Activated naive CD8-positive, alpha-beta T cell treated with anti-CD3 and anti-CD28 coated beads, Interleukin-2, amount 10 ng/mL, durations not matched to agents 7 days and 5 days (primary cell): ENCODE measurements around the gene SYNPR. TPM values are rescaled to one million over a fixed set of nuclear protein-coding genes. Genes with fewer than 3 reads are reported as not detected.

ENCODE experiments used
- ATAC-seq: fragments of 150-1000 bp; cut with Tn5 transposase; one replicate; pipeline ENCODE4 v1.10.0; 2021; ENCODE audit warnings: low read depth, moderate library complexity
- POLR2A ChIA-PET: fragments of 350-600 bp; sonication (Branson Sonifier 250); formaldehyde crosslinking; loops from one replicate; lab custom pipeline; 2021; ENCODE audit warnings: antibody characterized with exemption; lab: Charles Lee
- DNase-seq: peaks from one replicate; pipeline ENCODE4 v3.0.0; 2021
- H3K27ac Mint-ChIP-seq: one replicate; pipeline ENCODE4 v1.8.0; 2022; ENCODE audit warnings: mild to moderate bottlenecking, mixed read lengths
- H3K27me3 Mint-ChIP-seq: one replicate; pipeline ENCODE4 v1.8.0; 2022; ENCODE audit warnings: mild to moderate bottlenecking, moderate library complexity, mixed read lengths
- H3K36me3 Mint-ChIP-seq: one replicate; pipeline ENCODE4 v1.8.0; 2021; ENCODE audit warnings: mild to moderate bottlenecking, mixed read lengths
- H3K4me1 Mint-ChIP-seq: one replicate; pipeline ENCODE4 v1.8.0; 2021; ENCODE audit warnings: mixed read lengths
- H3K4me3 Mint-ChIP-seq: one replicate; pipeline ENCODE4 v1.8.0; 2022; ENCODE audit warnings: mild to moderate bottlenecking, moderate library complexity, mixed read lengths
- H3K9me3 Mint-ChIP-seq: one replicate; pipeline ENCODE4 v1.8.0; 2021; ENCODE audit warnings: mixed read lengths
- total RNA-seq, 2 experiments: library from RNA; stranded (reverse); gene quantifications; one replicate each; pipeline ENCODE4 v1.2.3, GENCODE V29; 2021

Gene SYNPR
- total RNA-seq, 2 experiments from 2014 or later = not detected

DNA sequence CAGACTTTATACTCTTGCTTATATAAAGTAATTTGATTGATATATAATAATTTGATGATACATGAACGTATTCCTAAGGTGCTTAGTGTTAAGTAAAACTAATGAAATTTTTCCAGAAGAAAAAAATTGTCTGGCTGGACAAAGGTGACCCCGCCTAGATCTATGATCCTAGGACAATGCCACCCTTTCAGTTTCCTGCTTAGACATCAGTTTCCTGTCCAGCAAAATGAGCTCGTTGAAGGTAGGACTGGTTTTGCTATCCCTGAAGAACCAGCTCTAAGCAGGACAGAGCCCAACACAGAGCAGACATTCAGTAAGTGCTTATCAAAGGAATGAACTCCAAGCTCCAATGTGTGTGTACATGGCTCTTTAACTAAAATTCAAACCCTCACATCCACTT, 293.6 kb downstream of the SYNPR start:
- POLR2A ChIA-PET = no interaction called here
- Mint-ChIP-seq H3K36me3 (no peaks in the 10 kb centered on the region), H3K27ac (no peak overlapping the region), H3K4me3 (no peak overlapping the region), H3K27me3 (no peaks in the 10 kb centered on the region), H3K9me3 (peaks cover 2% of the 10 kb centered on the region), H3K4me1 (no peaks in the 10 kb centered on the region)
- ATAC-seq = no peak
- DNase-seq = no peak

DNA sequence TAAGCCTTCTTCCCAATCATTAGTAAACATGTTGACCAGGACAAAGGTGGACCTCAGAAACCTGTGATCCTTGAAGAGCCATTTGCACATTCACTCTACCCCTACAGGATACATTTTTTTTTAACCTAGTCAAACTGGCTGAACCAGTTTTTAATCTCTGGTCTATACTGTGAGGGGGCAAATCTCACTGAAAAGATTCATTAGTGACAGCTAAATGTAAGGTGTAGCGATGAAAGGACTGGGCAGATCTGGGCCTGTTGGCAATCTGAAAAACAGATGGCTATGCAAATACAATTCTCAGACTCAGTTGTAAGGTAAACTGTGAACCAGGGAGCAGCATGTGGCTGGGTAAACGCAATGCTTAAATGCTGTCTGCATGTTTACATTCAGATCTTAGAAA, 298.7 kb downstream of the SYNPR start:
- ATAC-seq (no peak), DNase-seq (no peak)
- Mint-ChIP-seq H3K36me3 (no peaks in the 10 kb centered on the region), H3K4me3 (no peak overlapping the region), H3K4me1 (no peaks in the 10 kb centered on the region), H3K9me3 (no peaks in the 10 kb centered on the region), H3K27me3 (no peaks in the 10 kb centered on the region), H3K27ac (no peak overlapping the region)
- POLR2A ChIA-PET = no interaction called here

DNA sequence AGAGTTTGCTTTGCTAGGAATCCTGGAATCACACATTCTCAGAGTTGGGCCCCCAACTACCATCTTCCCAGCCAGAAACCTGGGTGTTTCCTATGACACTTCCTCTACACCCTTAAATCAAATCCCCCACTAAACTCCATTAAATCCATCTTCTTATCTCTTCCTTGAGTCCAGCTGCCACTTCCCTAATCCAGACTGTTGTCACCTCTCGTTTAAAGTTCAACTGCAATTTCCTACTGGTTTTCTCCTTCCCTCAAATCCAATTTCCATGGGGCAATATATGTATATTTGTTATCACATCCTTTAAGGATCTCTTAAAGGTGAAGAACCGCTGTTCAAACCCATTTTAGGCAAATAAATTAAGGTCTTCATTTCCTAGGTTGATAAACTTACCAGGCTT, 300.8 kb downstream of the SYNPR start:
- no peak for DNase-seq
- Mint-ChIP-seq H3K27ac (no peak overlapping the region), H3K4me1 (no peaks in the 10 kb centered on the region), H3K4me3 (no peak overlapping the region), H3K27me3 (no peaks in the 10 kb centered on the region), H3K9me3 (no peaks in the 10 kb centered on the region), H3K36me3 (no peaks in the 10 kb centered on the region)
- POLR2A ChIA-PET = no interaction called here
- no peak for ATAC-seq

DNA sequence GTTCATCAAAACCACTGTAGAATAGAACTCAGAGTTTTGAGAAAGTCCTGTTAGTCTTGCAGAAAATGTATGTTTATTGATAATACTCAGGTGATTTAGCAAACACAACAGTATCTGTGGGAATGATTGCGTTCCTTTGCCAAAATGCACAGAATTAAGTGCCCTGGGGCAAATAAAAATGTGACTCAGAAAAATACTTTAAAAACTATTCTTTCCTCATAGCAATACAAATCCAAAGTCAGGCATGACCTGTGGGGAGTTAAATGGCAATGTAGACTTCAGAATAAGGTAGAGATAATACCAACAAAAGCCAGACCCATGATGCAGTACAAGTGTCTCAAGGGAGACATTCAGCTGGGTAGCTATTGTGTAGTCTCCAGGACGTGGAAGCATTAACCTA, 302.0 kb downstream of the SYNPR start:
- H3K9me3 Mint-ChIP-seq = no peaks in the 10 kb centered on the region
- POLR2A ChIA-PET = no interaction called here
- no peaks in the 10 kb centered on the region for H3K4me1 Mint-ChIP-seq
- no peak overlapping the region for H3K4me3 Mint-ChIP-seq
- DNase-seq = no peak
- no peaks in the 10 kb centered on the region for H3K36me3 Mint-ChIP-seq
- no peak overlapping the region for H3K27ac Mint-ChIP-seq
- no peak for ATAC-seq
- H3K27me3 Mint-ChIP-seq = no peaks in the 10 kb centered on the region

DNA sequence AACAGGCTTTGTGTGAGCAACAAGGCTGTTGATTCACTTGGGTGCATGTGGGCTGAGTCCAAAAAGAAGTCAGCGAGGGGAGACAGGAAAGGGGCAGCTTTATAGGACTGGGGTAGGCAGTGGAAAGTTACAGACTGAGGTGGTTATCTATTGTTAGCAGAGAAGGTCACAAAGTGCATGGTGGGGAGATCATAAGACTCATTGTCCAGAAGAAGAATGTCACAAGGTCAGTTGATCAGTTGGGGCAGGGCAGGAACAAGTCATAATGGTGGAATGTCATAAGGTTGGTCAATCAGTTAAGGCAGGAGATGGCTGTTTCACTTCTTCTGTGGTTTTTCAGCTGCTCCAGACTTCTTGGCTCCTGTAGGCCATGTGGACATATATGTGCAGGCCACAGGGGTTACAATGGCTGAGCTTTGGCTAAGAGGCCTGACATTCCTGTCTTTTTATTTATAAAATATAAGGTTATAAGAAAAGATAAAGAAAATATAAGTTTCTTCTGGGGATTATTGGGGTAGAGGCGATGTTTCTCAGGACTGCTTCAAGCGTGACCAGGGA, 304.9 kb downstream of the SYNPR start:
- H3K4me1 Mint-ChIP-seq = no peaks in the 10 kb centered on the region
- no peaks in the 10 kb centered on the region for H3K9me3 Mint-ChIP-seq
- H3K4me3 Mint-ChIP-seq = no peak overlapping the region
- ATAC-seq (no peak), DNase-seq (no peak)
- H3K36me3 Mint-ChIP-seq = no peaks in the 10 kb centered on the region
- POLR2A ChIA-PET = no interaction called here
- no peak overlapping the region for H3K27ac Mint-ChIP-seq
- no peaks in the 10 kb centered on the region for H3K27me3 Mint-ChIP-seq

DNA sequence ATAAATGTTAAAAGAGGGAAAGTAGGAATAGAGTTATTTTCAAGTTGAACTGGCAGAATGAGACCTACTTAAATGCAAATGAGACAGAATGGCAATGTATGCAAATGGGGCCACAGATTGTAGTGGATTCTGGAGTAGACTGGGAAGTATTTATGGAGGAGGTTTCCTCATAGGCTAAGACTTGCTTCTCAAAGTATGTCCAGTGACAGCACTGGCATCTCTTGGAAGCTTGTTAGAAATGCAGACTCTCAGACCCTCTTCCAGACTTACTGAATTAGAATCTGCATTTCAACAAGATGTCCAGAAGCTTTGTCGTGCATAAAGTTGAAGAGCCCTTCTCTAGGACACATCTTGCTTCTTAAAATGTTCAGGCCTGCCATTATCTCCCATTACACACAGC, 306.6 kb downstream of the SYNPR start:
- no peak overlapping the region for H3K27ac Mint-ChIP-seq
- no peak overlapping the region for H3K4me3 Mint-ChIP-seq
- ATAC-seq (no peak), DNase-seq (no peak)
- H3K36me3 Mint-ChIP-seq = no peaks in the 10 kb centered on the region
- POLR2A ChIA-PET = no interaction called here
- H3K27me3 Mint-ChIP-seq = no peaks in the 10 kb centered on the region
- H3K4me1 Mint-ChIP-seq = no peaks in the 10 kb centered on the region
- no peaks in the 10 kb centered on the region for H3K9me3 Mint-ChIP-seq

DNA sequence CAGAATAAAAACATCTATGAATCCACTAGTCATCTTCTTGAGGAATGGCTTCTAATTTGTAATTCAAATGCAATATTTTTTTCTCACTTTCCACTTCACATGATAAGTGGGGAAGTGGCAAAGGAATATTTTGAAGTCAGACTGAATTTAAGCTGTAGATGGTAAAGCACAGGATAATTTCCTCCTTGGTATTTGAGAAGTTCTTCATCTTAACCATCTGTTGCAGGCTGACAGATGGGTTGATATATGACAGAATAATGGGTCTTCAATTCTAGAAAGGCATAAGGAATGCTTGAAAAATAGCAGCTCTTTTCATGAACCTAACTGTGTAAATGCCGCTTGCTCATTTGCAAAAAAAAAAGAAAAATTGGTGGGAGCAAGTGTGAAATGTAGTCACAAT, 307.8 kb downstream of the SYNPR start:
- H3K27ac Mint-ChIP-seq = no peak overlapping the region
- no peaks in the 10 kb centered on the region for H3K9me3 Mint-ChIP-seq
- no peak overlapping the region for H3K4me3 Mint-ChIP-seq
- H3K4me1 Mint-ChIP-seq = no peaks in the 10 kb centered on the region
- H3K36me3 Mint-ChIP-seq = no peaks in the 10 kb centered on the region
- DNase-seq (no peak), ATAC-seq (no peak)
- POLR2A ChIA-PET = no interaction called here
- H3K27me3 Mint-ChIP-seq = no peaks in the 10 kb centered on the region

DNA sequence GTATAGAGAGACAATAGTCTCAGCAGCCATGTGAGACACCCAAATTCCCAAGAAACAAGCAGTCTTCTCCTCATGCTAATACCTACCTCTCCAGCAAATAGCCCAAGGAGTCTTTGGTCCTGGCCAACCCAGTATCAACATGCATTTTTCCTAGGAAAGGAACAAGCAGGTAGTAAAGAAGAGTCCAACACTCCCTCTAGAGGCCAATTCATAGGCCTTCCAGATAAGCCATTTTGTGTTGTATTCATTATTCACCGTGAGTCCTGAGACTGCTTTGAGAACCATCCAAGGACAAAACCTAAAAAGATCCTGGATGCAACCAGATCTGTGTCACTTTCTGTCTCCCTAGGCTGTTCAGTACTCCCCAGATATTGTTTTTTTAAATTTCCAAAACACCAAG, 310.8 kb downstream of the SYNPR start:
- H3K9me3 Mint-ChIP-seq = no peaks in the 10 kb centered on the region
- H3K36me3 Mint-ChIP-seq = no peaks in the 10 kb centered on the region
- ATAC-seq (no peak), DNase-seq (no peak)
- H3K27ac Mint-ChIP-seq = no peak overlapping the region
- H3K4me3 Mint-ChIP-seq = no peak overlapping the region
- no peaks in the 10 kb centered on the region for H3K27me3 Mint-ChIP-seq
- H3K4me1 Mint-ChIP-seq = no peaks in the 10 kb centered on the region
- POLR2A ChIA-PET = no interaction called here

DNA sequence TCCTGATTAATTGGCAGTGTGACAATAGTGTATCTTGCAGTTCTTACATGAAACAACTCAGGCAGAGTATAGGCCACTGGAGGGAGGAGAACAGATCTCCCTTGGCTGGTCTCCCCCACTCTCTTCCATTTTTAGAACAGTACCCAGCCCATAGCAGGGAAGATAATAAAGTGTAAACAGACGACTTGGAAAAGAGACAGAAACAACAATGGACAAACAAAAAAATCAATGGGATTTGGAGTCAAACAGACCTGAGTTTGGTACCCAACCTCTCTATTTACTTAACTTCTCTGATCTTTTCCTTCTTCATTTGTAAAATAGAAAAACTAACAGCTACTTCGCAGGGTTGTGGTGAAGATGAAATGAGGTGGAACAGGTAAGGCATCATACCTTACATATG, 315.7 kb downstream of the SYNPR start:
- POLR2A ChIA-PET = no interaction called here
- no peaks in the 10 kb centered on the region for H3K27me3 Mint-ChIP-seq

DNA sequence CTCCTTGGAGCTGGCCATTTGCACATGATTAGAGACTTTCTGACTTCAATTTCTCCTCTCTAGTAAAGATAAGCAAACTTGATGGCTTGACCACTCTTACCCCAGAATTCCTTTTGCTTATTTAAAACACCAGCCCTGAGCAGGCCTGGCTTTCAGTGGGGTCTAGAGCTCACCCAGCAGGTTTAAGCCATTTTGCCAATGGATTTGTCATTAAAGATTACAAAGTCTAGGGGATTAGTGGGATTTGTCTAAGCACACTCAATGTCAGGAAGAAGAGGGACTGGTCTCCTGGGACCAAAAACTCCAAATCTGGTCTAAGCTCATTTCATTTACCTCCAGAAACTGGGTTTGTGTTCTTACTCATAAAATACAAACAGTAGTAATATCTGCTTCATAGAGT, 317.1 kb downstream of the SYNPR start:
- no peak for ATAC-seq
- Mint-ChIP-seq H3K27ac (no peak overlapping the region), H3K4me1 (no peaks in the 10 kb centered on the region), H3K36me3 (no peaks in the 10 kb centered on the region), H3K27me3 (no peaks in the 10 kb centered on the region), H3K4me3 (no peak overlapping the region), H3K9me3 (no peaks in the 10 kb centered on the region)
- POLR2A ChIA-PET = no interaction called here
- DNase-seq = no peak

More for the DNA sequence above, 315.7 kb downstream of the SYNPR start:
- Mint-ChIP-seq H3K4me3 (no peak overlapping the region), H3K9me3 (no peaks in the 10 kb centered on the region), H3K4me1 (no peaks in the 10 kb centered on the region), H3K36me3 (no peaks in the 10 kb centered on the region), H3K27ac (no peak overlapping the region)
- DNase-seq = no peak
- ATAC-seq = no peak

DNA sequence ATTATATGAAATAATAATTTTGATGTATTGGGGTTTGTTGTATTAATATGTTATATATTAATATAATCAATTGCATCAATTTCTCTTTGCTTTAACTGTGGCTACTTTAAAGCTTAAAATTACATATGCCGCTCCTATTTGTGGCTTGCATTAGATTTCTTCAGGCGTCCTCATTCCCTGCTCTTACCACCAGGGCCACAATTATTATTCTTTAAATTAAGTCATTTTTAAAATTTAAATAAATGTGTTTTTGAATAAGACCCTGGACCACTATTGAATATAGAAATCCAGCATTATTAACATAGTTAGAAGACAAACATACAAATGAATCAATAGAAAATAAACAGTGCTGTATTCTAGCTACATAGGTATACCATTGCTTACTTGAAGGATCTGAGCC, 318.9 kb downstream of the SYNPR start:
- POLR2A ChIA-PET = no interaction called here
- Mint-ChIP-seq H3K9me3 (peaks cover 2% of the 10 kb centered on the region), H3K36me3 (no peaks in the 10 kb centered on the region), H3K27ac (no peak overlapping the region), H3K4me3 (no peak overlapping the region), H3K27me3 (no peaks in the 10 kb centered on the region), H3K4me1 (no peaks in the 10 kb centered on the region)
- no peak for ATAC-seq
- DNase-seq = no peak

DNA sequence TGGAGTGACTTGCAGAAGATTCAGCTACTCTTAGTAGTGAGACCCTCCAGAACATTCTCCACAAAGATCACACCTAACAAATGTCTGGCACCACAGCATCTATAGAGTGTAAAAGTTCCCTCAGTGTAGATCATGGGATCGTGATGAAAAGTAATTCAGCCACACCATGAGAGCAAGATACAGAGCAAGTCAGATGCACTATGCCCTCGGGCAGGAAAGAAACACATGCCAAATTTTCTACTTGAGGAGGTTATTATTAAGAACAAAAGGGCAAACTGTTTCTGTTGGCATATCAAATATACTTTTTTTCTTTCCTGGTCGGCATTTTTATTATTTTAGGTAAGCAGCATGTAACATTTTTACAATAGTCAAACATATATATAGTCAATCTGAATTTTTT, 329.6 kb downstream of the SYNPR start:
- H3K4me3 Mint-ChIP-seq = no peak overlapping the region
- no peak overlapping the region for H3K27ac Mint-ChIP-seq
- H3K9me3 Mint-ChIP-seq = no peaks in the 10 kb centered on the region
- no peaks in the 10 kb centered on the region for H3K36me3 Mint-ChIP-seq
- H3K4me1 Mint-ChIP-seq = no peaks in the 10 kb centered on the region
- H3K27me3 Mint-ChIP-seq = no peaks in the 10 kb centered on the region
- DNase-seq (no peak), ATAC-seq (no peak)
- POLR2A ChIA-PET = no interaction called here

DNA sequence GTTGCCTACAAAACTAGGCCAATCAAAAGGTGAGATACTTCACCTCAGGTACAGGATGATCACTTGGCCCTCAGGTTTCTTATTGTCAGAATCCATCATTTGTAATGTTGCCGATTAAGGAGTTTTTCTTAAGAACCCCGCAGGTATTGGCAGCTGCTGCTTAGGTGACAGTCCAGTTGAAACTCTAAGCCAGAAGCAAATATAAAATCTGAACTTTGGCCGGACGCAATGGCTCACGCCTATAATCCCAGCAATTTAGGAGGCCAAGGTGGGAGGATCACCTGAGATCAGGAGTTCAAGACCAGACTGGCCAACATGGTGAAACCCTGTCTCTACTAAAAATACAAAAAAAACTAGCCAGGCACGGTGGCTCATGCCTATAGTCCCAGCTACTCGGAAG, 331.3 kb downstream of the SYNPR start:
- Mint-ChIP-seq H3K27ac (no peak overlapping the region), H3K27me3 (no peaks in the 10 kb centered on the region), H3K4me1 (no peaks in the 10 kb centered on the region), H3K9me3 (no peaks in the 10 kb centered on the region), H3K36me3 (no peaks in the 10 kb centered on the region), H3K4me3 (no peak overlapping the region)
- POLR2A ChIA-PET = no interaction called here
- DNase-seq (no peak), ATAC-seq (no peak)

DNA sequence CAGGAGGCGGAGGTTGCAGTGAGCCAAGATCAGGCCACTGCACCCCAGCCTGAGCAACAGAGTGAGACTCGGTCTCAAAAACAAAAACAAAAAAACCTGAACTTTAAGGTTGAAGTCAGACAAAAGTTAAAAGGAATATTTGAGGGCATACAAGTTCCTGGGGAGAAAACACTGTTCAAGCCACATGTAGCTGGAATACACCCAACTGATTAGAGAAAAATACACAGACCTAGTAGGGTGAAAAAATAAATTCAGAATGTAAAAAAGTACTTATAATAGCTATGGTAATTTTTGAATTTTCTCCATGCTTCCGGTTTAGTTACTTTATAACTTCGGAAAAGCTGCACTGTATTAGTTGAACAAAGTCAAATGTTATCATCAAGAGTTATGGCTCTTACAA, 331.7 kb downstream of the SYNPR start:
- Mint-ChIP-seq H3K9me3 (no peaks in the 10 kb centered on the region), H3K36me3 (no peaks in the 10 kb centered on the region), H3K4me1 (no peaks in the 10 kb centered on the region), H3K4me3 (no peak overlapping the region), H3K27ac (no peak overlapping the region), H3K27me3 (no peaks in the 10 kb centered on the region)
- POLR2A ChIA-PET = no interaction called here
- ATAC-seq = no peak
- no peak for DNase-seq

DNA sequence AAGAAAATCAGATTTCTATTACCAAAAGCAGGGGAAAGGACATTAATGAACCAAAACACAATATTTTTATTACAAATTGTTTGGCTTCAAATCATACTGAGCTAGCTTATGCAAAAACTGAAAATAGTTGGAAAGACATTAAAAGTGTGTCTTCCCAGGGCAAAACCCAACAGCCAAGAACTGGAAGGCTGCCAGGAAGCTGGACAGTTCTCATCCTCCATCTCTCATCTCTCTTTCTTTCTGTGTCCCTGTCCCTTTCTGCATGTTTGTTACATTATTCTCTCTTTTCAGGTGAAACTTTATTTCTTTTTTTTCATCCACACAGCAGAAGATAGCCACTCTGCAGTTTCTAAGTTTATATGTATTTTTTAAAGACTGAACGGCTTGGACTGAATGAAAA, 333.3 kb downstream of the SYNPR start:
- Mint-ChIP-seq H3K4me1 (no peaks in the 10 kb centered on the region), H3K4me3 (no peak overlapping the region), H3K9me3 (no peaks in the 10 kb centered on the region), H3K27me3 (no peaks in the 10 kb centered on the region), H3K27ac (no peak overlapping the region), H3K36me3 (no peaks in the 10 kb centered on the region)
- DNase-seq (no peak), ATAC-seq (no peak)
- POLR2A ChIA-PET = no interaction called here
